Measurements from ENCODE around the gene CCDC60.

The CCDC60 gene

GRCh38 chr12:119327471-119327870 is 7.1 kb upstream of the CCDC60 start:
- Histone ChIP-seq H3K18ac (ENCODE audit: low read depth in 1 of 2, low read length in 2 of 2) (no peak overlapping the region), H3K27ac (ENCODE audit: low read length, poor library complexity, severe bottlenecking) (no peak overlapping the region), H2BK5ac (ENCODE audit: low read depth, low read length, poor library complexity, severe bottlenecking) (no peak overlapping the region), H3K4me3 (ENCODE audit: insufficient read depth in 1 of 2, low read depth in 1 of 2, low read length in 2 of 2) (no peak overlapping the region), H2BK120ac (ENCODE audit: low read depth, low read length) (no peak overlapping the region), H3K14ac (ENCODE audit: low read length in 2 of 2) (no peak overlapping the region), H2AK5ac (ENCODE audit: low read length, severe bottlenecking) (no peak overlapping the region), H3K79me1 (replicated peaks; ENCODE audit: low read length, poor library complexity, severe bottlenecking) (no peaks in the 10 kb centered on the region), H2BK12ac (ENCODE audit: low read length in 2 of 2) (no peak overlapping the region), H3K9ac (ENCODE audit: low read length) (no peak overlapping the region), H4K8ac (ENCODE audit: low read length) (no peak overlapping the region), H3K4me1 (ENCODE audit: control insufficient read depth, insufficient read depth, low read depth, low read length) (no peaks in the 10 kb centered on the region), H3K4me2 (ENCODE audit: low read length, poor library complexity, severe bottlenecking) (no peak overlapping the region), H3K9me3 (ENCODE audit: control insufficient read depth, low read length) (no peaks in the 10 kb centered on the region), H3K4ac (ENCODE audit: low read depth in 1 of 2, low read length in 2 of 2) (no peak overlapping the region), H3K36me3 (ENCODE audit: control insufficient read depth in 1 of 2, insufficient read depth in 2 of 2, low read depth in 1 of 2, low read length in 2 of 2) (no peaks in the 10 kb centered on the region), H3K27me3 (ENCODE audit: control insufficient read depth in 1 of 2, insufficient read depth in 1 of 2, low read length in 2 of 2) (no peaks in the 10 kb centered on the region), H4K91ac (ENCODE audit: low read length) (no peak overlapping the region), H2AFZ (ENCODE audit: low read depth, low read length) (no peak overlapping the region), H2BK15ac (ENCODE audit: low read depth, poor library complexity, severe bottlenecking) (no peak overlapping the region), H3K23ac (ENCODE audit: low read length in 2 of 2) (no peak overlapping the region)
- no peak for DNase-seq
- WGBS: 67% methylated on average over 4 of the region's 6 CpGs

GRCh38 chr12:119328111-119328510 is 6.4 kb upstream of the CCDC60 start:
- Histone ChIP-seq H2BK12ac (ENCODE audit: low read length in 2 of 2) (no peak overlapping the region), H3K18ac (ENCODE audit: low read depth in 1 of 2, low read length in 2 of 2) (no peak overlapping the region), H3K4ac (ENCODE audit: low read depth in 1 of 2, low read length in 2 of 2) (no peak overlapping the region), H2AFZ (ENCODE audit: low read depth, low read length) (no peak overlapping the region), H3K4me2 (ENCODE audit: low read length, poor library complexity, severe bottlenecking) (no peak overlapping the region), H2BK120ac (ENCODE audit: low read depth, low read length) (no peak overlapping the region), H2BK5ac (ENCODE audit: low read depth, low read length, poor library complexity, severe bottlenecking) (no peak overlapping the region), H2AK5ac (ENCODE audit: low read length, severe bottlenecking) (no peak overlapping the region), H3K27ac (ENCODE audit: low read length, poor library complexity, severe bottlenecking) (no peak overlapping the region), H2BK15ac (ENCODE audit: low read depth, poor library complexity, severe bottlenecking) (no peak overlapping the region), H3K36me3 (ENCODE audit: control insufficient read depth in 1 of 2, insufficient read depth in 2 of 2, low read depth in 1 of 2, low read length in 2 of 2) (no peaks in the 10 kb centered on the region), H4K91ac (ENCODE audit: low read length) (no peak overlapping the region), H3K9me3 (ENCODE audit: control insufficient read depth, low read length) (no peaks in the 10 kb centered on the region), H3K9ac (ENCODE audit: low read length) (no peak overlapping the region), H3K4me1 (ENCODE audit: control insufficient read depth, insufficient read depth, low read depth, low read length) (no peaks in the 10 kb centered on the region), H3K14ac (ENCODE audit: low read length in 2 of 2) (no peak overlapping the region), H3K79me1 (replicated peaks; ENCODE audit: low read length, poor library complexity, severe bottlenecking) (no peaks in the 10 kb centered on the region), H4K8ac (ENCODE audit: low read length) (no peak overlapping the region), H3K27me3 (ENCODE audit: control insufficient read depth in 1 of 2, insufficient read depth in 1 of 2, low read length in 2 of 2) (no peaks in the 10 kb centered on the region), H3K4me3 (ENCODE audit: insufficient read depth in 1 of 2, low read depth in 1 of 2, low read length in 2 of 2) (no peak overlapping the region), H3K23ac (ENCODE audit: low read length in 2 of 2) (no peak overlapping the region)
- 59% methylated on average over 3 of the region's 3 CpGs for WGBS
- no peak for DNase-seq

GRCh38 chr12:119338593-119339363 is 4.2 kb downstream of the CCDC60 start:
- H2AK5ac ChIP-seq (ENCODE audit: low read length, severe bottlenecking): no peak overlapping the region
- 48% methylated on average over 8 of the region's 11 CpGs for WGBS
- no peak overlapping the region for H2AFZ ChIP-seq (ENCODE audit: low read depth, low read length)
- no peak overlapping the region for H3K14ac ChIP-seq (ENCODE audit: low read length in 2 of 2)
- no peak for DNase-seq
- H2BK120ac ChIP-seq (ENCODE audit: low read depth, low read length): no peak overlapping the region
- H2BK12ac ChIP-seq (ENCODE audit: low read length in 2 of 2): no peak overlapping the region
- no peaks in the 10 kb centered on the region for H3K79me1 ChIP-seq (replicated peaks; ENCODE audit: low read length, poor library complexity, severe bottlenecking)
- H4K91ac ChIP-seq (ENCODE audit: low read length): no peak overlapping the region
- no peak overlapping the region for H3K4ac ChIP-seq (ENCODE audit: low read depth in 1 of 2, low read length in 2 of 2)
- no peak overlapping the region for H4K8ac ChIP-seq (ENCODE audit: low read length)
- H2BK15ac ChIP-seq (ENCODE audit: low read depth, poor library complexity, severe bottlenecking): no peak overlapping the region
- H3K27me3 ChIP-seq (ENCODE audit: control insufficient read depth in 1 of 2, insufficient read depth in 1 of 2, low read length in 2 of 2): no peaks in the 10 kb centered on the region
- no peaks in the 10 kb centered on the region for H3K9me3 ChIP-seq (ENCODE audit: control insufficient read depth, low read length)
- no peak overlapping the region for H3K18ac ChIP-seq (ENCODE audit: low read depth in 1 of 2, low read length in 2 of 2)
- H3K23ac ChIP-seq (ENCODE audit: low read length in 2 of 2): no peak overlapping the region
- H3K9ac ChIP-seq (ENCODE audit: low read length): no peak overlapping the region
- no peaks in the 10 kb centered on the region for H3K4me1 ChIP-seq (ENCODE audit: control insufficient read depth, insufficient read depth, low read depth, low read length)
- H3K4me3 ChIP-seq (ENCODE audit: insufficient read depth in 1 of 2, low read depth in 1 of 2, low read length in 2 of 2): no peak overlapping the region
- no peak overlapping the region for H3K27ac ChIP-seq (ENCODE audit: low read length, poor library complexity, severe bottlenecking)
- H3K36me3 ChIP-seq (ENCODE audit: control insufficient read depth in 1 of 2, insufficient read depth in 2 of 2, low read depth in 1 of 2, low read length in 2 of 2): no peaks in the 10 kb centered on the region
- H2BK5ac ChIP-seq (ENCODE audit: low read depth, low read length, poor library complexity, severe bottlenecking): no peak overlapping the region
- no peak overlapping the region for H3K4me2 ChIP-seq (ENCODE audit: low read length, poor library complexity, severe bottlenecking)

GRCh38 chr12:119340578-119340977 is 6.0 kb downstream of the CCDC60 start:
- no peak overlapping the region for H2BK5ac ChIP-seq (ENCODE audit: low read depth, low read length, poor library complexity, severe bottlenecking)
- no peaks in the 10 kb centered on the region for H3K9me3 ChIP-seq (ENCODE audit: control insufficient read depth, low read length)
- H3K18ac ChIP-seq (ENCODE audit: low read depth in 1 of 2, low read length in 2 of 2): no peak overlapping the region
- H3K27me3 ChIP-seq (ENCODE audit: control insufficient read depth in 1 of 2, insufficient read depth in 1 of 2, low read length in 2 of 2): no peaks in the 10 kb centered on the region
- H2AK5ac ChIP-seq (ENCODE audit: low read length, severe bottlenecking): no peak overlapping the region
- no peak overlapping the region for H2BK15ac ChIP-seq (ENCODE audit: low read depth, poor library complexity, severe bottlenecking)
- H2BK12ac ChIP-seq (ENCODE audit: low read length in 2 of 2): no peak overlapping the region
- H3K79me1 ChIP-seq (replicated peaks; ENCODE audit: low read length, poor library complexity, severe bottlenecking): no peaks in the 10 kb centered on the region
- H3K36me3 ChIP-seq (ENCODE audit: control insufficient read depth in 1 of 2, insufficient read depth in 2 of 2, low read depth in 1 of 2, low read length in 2 of 2): no peaks in the 10 kb centered on the region
- no peak overlapping the region for H3K4me2 ChIP-seq (ENCODE audit: low read length, poor library complexity, severe bottlenecking)
- no peak overlapping the region for H3K4me3 ChIP-seq (ENCODE audit: insufficient read depth in 1 of 2, low read depth in 1 of 2, low read length in 2 of 2)
- H3K23ac ChIP-seq (ENCODE audit: low read length in 2 of 2): no peak overlapping the region
- H2BK120ac ChIP-seq (ENCODE audit: low read depth, low read length): no peak overlapping the region
- H3K9ac ChIP-seq (ENCODE audit: low read length): no peak overlapping the region
- peak overlapping the region; percentile 11 for H2AFZ ChIP-seq (ENCODE audit: low read depth, low read length)
- 80% methylated on average over 5 of the region's 7 CpGs for WGBS
- no peak overlapping the region for H4K8ac ChIP-seq (ENCODE audit: low read length)
- H3K4ac ChIP-seq (ENCODE audit: low read depth in 1 of 2, low read length in 2 of 2): no peak overlapping the region
- H3K27ac ChIP-seq (ENCODE audit: low read length, poor library complexity, severe bottlenecking): no peak overlapping the region
- no peaks in the 10 kb centered on the region for H3K4me1 ChIP-seq (ENCODE audit: control insufficient read depth, insufficient read depth, low read depth, low read length)
- no peak overlapping the region for H4K91ac ChIP-seq (ENCODE audit: low read length)
- no peak for DNase-seq
- H3K14ac ChIP-seq (ENCODE audit: low read length in 2 of 2): no peak overlapping the region
